ENCODE measurements around the gene PGRMC2. TPM values are rescaled to one million over a fixed set of nuclear protein-coding genes. Genes with fewer than 3 reads are reported as not detected.

The PGRMC2 gene
- total RNA-seq, 1 experiment from 2014 or later, result 44.0 TPM

- DNase-seq (ENCODE audit: low spot score), result peak; percentile 65
These were observed 67.1 kb downstream of the PGRMC2 start for GRCh38 chr4:128220286-128221235.

Other genes with a start within 250 kb of the PGRMC2 start
- gene LARP1B, start 226.5 kb downstream of the PGRMC2 start, total RNA-seq (2014; rRNA removed; shearing (Covaris generic)), result 22.0 and 27.1 TPM in 2 replicates

All from A172 (cell line).